ENCODE results near the gene DBN1. TPM values are rescaled to one million over a fixed set of nuclear protein-coding genes. Genes with fewer than 3 reads are reported as not detected.

The DBN1 gene
- total and polyA plus RNA-seq, 9 of the 15 experiments (the other 6 are each of a cell fraction or from before 2014, with no cell fraction given): 0.25 to 87.2 (median 27.9) TPM

DNA sequence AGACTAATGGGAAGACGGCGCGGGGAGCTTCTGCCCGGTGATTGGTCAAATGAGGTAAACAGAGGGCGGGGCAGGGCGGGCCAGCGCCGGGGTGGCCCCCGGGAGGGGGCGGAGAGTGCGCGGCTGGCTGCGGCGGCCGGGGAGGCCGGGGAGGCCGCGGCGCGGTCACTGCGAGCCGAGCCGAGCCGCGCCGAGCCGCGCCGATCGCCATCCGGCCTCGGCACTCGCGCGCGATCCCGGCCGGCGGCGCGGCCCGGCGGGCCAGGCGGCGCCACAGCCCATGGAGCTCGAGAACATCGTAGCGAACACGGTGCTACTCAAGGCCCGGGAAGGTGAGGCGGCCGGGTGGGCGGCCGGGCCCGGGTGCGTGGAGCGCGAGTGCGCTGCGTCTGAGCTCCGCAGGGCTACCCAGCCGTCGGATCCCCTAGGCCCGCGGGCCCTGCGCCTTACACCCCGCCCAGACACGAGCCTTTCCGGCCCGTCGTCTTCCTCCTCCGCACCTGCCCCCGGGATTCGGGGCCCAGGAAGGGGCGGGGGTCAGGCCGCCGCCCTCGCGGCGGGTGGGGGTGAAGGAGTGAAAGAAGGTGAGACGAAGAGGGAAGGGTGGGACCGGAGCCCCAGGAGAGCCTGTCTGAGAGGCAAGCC lies 46.7 kb downstream of the DBN1 start, which contains the start of gene GRK6 (continued):
- TF ChIP-seq, protein P1, sequence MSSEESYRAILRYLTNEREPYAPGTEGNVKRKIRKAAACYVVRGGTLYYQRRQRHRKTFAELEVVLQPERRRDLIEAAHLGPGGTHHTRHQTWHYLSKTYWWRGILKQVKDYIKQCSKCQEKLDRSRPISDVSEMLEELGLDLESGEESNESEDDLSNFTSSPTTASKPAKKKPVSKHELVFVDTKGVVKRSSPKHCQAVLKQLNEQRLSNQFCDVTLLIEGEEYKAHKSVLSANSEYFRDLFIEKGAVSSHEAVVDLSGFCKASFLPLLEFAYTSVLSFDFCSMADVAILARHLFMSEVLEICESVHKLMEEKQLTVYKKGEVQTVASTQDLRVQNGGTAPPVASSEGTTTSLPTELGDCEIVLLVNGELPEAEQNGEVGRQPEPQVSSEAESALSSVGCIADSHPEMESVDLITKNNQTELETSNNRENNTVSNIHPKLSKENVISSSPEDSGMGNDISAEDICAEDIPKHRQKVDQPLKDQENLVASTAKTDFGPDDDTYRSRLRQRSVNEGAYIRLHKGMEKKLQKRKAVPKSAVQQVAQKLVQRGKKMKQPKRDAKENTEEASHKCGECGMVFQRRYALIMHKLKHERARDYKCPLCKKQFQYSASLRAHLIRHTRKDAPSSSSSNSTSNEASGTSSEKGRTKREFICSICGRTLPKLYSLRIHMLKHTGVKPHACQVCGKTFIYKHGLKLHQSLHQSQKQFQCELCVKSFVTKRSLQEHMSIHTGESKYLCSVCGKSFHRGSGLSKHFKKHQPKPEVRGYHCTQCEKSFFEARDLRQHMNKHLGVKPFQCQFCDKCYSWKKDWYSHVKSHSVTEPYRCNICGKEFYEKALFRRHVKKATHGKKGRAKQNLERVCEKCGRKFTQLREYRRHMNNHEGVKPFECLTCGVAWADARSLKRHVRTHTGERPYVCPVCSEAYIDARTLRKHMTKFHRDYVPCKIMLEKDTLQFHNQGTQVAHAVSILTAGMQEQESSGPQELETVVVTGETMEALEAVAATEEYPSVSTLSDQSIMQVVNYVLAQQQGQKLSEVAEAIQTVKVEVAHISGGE (CRISPR knock-in tag; IDR thresholded peaks at IDR 0.05): peak in 1 of 3 experiments; percentile 67; a peak in 2 of 6 replicates
- TF ChIP-seq, protein P2, sequence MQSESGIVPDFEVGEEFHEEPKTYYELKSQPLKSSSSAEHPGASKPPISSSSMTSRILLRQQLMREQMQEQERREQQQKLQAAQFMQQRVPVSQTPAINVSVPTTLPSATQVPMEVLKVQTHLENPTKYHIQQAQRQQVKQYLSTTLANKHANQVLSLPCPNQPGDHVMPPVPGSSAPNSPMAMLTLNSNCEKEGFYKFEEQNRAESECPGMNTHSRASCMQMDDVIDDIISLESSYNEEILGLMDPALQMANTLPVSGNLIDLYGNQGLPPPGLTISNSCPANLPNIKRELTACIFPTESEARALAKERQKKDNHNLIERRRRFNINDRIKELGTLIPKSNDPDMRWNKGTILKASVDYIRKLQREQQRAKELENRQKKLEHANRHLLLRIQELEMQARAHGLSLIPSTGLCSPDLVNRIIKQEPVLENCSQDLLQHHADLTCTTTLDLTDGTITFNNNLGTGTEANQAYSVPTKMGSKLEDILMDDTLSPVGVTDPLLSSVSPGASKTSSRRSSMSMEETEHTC (IDR thresholded peaks at IDR 0.05): no peak
- TF ChIP-seq ZNF583 (CRISPR knock-in tag; IDR thresholded peaks at IDR 0.05) (no peak), TAL1 (IDR thresholded peaks at IDR 0.05) (no peak), WHSC1 (IDR thresholded peaks at IDR 0.05; ENCODE audit: low read length) (no peak), PURB (CRISPR knock-in tag; IDR thresholded peaks at IDR 0.05; ENCODE audit: low read depth) (no peak), SAFB (IDR thresholded peaks at IDR 0.05; ENCODE audit: borderline replicate concordance, low read depth, low read length) (no peak), RUNX1 (IDR thresholded peaks at IDR 0.05; ENCODE audit: low read depth) (no peak), MIER1 (IDR thresholded peaks at IDR 0.05; ENCODE audit: low read depth) (no peak)
- TF ChIP-seq, protein P3, sequence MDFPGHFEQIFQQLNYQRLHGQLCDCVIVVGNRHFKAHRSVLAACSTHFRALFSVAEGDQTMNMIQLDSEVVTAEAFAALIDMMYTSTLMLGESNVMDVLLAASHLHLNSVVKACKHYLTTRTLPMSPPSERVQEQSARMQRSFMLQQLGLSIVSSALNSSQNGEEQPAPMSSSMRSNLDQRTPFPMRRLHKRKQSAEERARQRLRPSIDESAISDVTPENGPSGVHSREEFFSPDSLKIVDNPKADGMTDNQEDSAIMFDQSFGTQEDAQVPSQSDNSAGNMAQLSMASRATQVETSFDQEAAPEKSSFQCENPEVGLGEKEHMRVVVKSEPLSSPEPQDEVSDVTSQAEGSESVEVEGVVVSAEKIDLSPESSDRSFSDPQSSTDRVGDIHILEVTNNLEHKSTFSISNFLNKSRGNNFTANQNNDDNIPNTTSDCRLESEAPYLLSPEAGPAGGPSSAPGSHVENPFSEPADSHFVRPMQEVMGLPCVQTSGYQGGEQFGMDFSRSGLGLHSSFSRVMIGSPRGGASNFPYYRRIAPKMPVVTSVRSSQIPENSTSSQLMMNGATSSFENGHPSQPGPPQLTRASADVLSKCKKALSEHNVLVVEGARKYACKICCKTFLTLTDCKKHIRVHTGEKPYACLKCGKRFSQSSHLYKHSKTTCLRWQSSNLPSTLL (IDR thresholded peaks at IDR 0.05): no peak
- TF ChIP-seq, protein P4, sequence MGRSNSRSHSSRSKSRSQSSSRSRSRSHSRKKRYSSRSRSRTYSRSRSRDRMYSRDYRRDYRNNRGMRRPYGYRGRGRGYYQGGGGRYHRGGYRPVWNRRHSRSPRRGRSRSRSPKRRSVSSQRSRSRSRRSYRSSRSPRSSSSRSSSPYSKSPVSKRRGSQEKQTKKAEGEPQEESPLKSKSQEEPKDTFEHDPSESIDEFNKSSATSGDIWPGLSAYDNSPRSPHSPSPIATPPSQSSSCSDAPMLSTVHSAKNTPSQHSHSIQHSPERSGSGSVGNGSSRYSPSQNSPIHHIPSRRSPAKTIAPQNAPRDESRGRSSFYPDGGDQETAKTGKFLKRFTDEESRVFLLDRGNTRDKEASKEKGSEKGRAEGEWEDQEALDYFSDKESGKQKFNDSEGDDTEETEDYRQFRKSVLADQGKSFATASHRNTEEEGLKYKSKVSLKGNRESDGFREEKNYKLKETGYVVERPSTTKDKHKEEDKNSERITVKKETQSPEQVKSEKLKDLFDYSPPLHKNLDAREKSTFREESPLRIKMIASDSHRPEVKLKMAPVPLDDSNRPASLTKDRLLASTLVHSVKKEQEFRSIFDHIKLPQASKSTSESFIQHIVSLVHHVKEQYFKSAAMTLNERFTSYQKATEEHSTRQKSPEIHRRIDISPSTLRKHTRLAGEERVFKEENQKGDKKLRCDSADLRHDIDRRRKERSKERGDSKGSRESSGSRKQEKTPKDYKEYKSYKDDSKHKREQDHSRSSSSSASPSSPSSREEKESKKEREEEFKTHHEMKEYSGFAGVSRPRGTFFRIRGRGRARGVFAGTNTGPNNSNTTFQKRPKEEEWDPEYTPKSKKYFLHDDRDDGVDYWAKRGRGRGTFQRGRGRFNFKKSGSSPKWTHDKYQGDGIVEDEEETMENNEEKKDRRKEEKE (IDR thresholded peaks at IDR 0.05; ENCODE audit: borderline replicate concordance in 1 of 2, control insufficient read depth in 1 of 2, low read depth in 2 of 2, low read length in 1 of 2): no peak
- TF ChIP-seq, protein P5, sequence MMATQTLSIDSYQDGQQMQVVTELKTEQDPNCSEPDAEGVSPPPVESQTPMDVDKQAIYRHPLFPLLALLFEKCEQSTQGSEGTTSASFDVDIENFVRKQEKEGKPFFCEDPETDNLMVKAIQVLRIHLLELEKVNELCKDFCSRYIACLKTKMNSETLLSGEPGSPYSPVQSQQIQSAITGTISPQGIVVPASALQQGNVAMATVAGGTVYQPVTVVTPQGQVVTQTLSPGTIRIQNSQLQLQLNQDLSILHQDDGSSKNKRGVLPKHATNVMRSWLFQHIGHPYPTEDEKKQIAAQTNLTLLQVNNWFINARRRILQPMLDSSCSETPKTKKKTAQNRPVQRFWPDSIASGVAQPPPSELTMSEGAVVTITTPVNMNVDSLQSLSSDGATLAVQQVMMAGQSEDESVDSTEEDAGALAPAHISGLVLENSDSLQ (IDR thresholded peaks at IDR 0.05): no peak
- TF ChIP-seq, protein P6, sequence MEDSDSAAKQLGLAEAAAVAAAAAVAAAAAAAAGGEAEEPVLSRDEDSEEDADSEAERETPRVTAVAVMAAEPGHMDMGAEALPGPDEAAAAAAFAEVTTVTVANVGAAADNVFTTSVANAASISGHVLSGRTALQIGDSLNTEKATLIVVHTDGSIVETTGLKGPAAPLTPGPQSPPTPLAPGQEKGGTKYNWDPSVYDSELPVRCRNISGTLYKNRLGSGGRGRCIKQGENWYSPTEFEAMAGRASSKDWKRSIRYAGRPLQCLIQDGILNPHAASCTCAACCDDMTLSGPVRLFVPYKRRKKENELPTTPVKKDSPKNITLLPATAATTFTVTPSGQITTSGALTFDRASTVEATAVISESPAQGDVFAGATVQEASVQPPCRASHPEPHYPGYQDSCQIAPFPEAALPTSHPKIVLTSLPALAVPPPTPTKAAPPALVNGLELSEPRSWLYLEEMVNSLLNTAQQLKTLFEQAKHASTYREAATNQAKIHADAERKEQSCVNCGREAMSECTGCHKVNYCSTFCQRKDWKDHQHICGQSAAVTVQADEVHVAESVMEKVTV (CRISPR knock-in tag; IDR thresholded peaks at IDR 0.05): no peak

All from K562 (cell line).